Panc1 (cell line): ENCODE results near the gene APBB3. TPM values are rescaled to one million over a fixed set of nuclear protein-coding genes. Genes with fewer than 3 reads are reported as not detected.

Experiments
- ATAC-seq: fragments of 200-7000 bp; cut with Tn5 transposase; 2 replicates; pipeline ENCODE4 v1.9.1; 2020; ENCODE audit warnings: mild to moderate bottlenecking, moderate library complexity
- BruUV-seq: library from RNA; stranded (reverse); fragments of 400-500 nt; replicated peaks from 2 replicates; lab custom pipeline; 2021; lab: Mats Ljungman, UMichigan
- CTCF ChIA-PET: fragments of 300-600 bp; sonication (Branson Sonifier 250); formaldehyde crosslinking; loops from one replicate; lab custom pipeline; 2022; ENCODE audit warnings: antibody characterized with exemption; lab: Charles Lee
- POLR2A ChIA-PET: fragments of 300-600 bp; sonication (Branson Sonifier 250); formaldehyde crosslinking; loops from one replicate; lab custom pipeline; 2022; ENCODE audit warnings: antibody characterized with exemption; lab: Charles Lee
- DNase-seq: peaks from one replicate; pipeline ENCODE4 v3.0.0-alpha.2; 2010; ENCODE audit warnings: low read depth, low spot score
- H3K27ac ChIP-seq: 2 replicates; pipeline ENCODE4 v1.5.1; 2011; ENCODE audit warnings: mild to moderate bottlenecking, low read length, inconsistent platforms
- H3K27me3 ChIP-seq: fragments of 200-500 bp; sonication (Bioruptor generic); 2 replicates; pipeline ENCODE4 v1.6.0; 2014; ENCODE audit warnings: low read length, inconsistent platforms; ENCODE audit not compliant: control insufficient read depth, insufficient read depth
- H3K36me3 ChIP-seq: fragments of 200-500 bp; sonication (Bioruptor generic); 2 replicates; pipeline ENCODE4 v1.5.1; 2014; ENCODE audit warnings: inconsistent platforms, mild to moderate bottlenecking, low read length, moderate library complexity; ENCODE audit not compliant: control insufficient read depth, insufficient read depth
- H3K4me1 ChIP-seq: 2 replicates; pipeline ENCODE4 v1.5.1; 2011; ENCODE audit warnings: inconsistent platforms, mild to moderate bottlenecking, low read length, moderate library complexity; ENCODE audit not compliant: control insufficient read depth, insufficient read depth
- H3K4me3 ChIP-seq, 2 experiments: 2 replicates each; pipeline ENCODE4 v1.5.1; 2011 to 2012; ENCODE audit warnings: low read depth in 2 of 2, low read length in 2 of 2, mild to moderate bottlenecking in 2 of 2, inconsistent platforms in 1 of 2, moderate library complexity in 1 of 2
- H3K9me3 ChIP-seq: fragments of 200-500 bp; sonication (Bioruptor generic); 2 replicates; pipeline ENCODE4 v1.5.1; 2014; ENCODE audit warnings: low read depth, mild to moderate bottlenecking, inconsistent platforms, low read length, moderate library complexity; ENCODE audit not compliant: control insufficient read depth, insufficient read depth
- CTCF ChIP-seq: fragments of 450-650 bp; IDR thresholded peaks from 2 replicates; pipeline ENCODE4 v1.5.1; 2017; ENCODE audit warnings: mild to moderate bottlenecking
- POLR2AphosphoS5 ChIP-seq: IDR thresholded peaks from 2 replicates; pipeline ENCODE4 v1.6.1; 2012; ENCODE audit warnings: mild to moderate bottlenecking, low read depth, low read length, moderate library complexity
- REST ChIP-seq, 2 experiments: IDR thresholded peaks; 2 replicates each; pipeline ENCODE4 v1.6.1; 2011 to 2012; ENCODE audit warnings: low read depth in 2 of 2, control low read depth in 1 of 2, low read length in 1 of 2, mild to moderate bottlenecking in 1 of 2, moderate library complexity in 1 of 2; ENCODE audit not compliant: insufficient read depth in 1 of 2
- SIN3A ChIP-seq: IDR thresholded peaks from 2 replicates; pipeline ENCODE4 v1.6.1; 2012; ENCODE audit warnings: low read depth, mild to moderate bottlenecking, low read length, moderate library complexity, borderline replicate concordance; ENCODE audit not compliant: insufficient read depth
- TCF7L2 ChIP-seq: IDR thresholded peaks from 2 replicates; pipeline ENCODE4 v1.6.1; 2011; ENCODE audit warnings: mild to moderate bottlenecking, low read depth, low read length, inconsistent platforms
- in situ Hi-C: cut with HindIII; loops from 2 replicates; pipeline ENCODE4 v1.10.0; 2016; ENCODE audit warnings: low sequenced_read_pairs, low pct_unique_long_range_greater_than_20kb
- intact Hi-C: fragments of 100-400 bp; cut with micrococcal nuclease; formaldehyde crosslinking; loops from one replicate; pipeline ENCODE4 v1.10.0; 2022; ENCODE audit not compliant: unreplicated experiment
- total RNA-seq: library from RNA; stranded (reverse); gene quantifications from one replicate; pipeline ENCODE4 v1.2.1, GENCODE V29; 2021; ENCODE audit not compliant: unreplicated experiment

APBB3 gene
- total RNA-seq, 1 experiment from 2014 or later: 28.6 TPM

- no peaks in the 10 kb centered on the region for H3K9me3 ChIP-seq
- ChIA-PET POLR2A (interaction anchor here (0.8 kb wide), 1 partner anchor 8 kb away, joined by 6 read pairs; no protein-coding TSS in a partner anchor), CTCF (no interaction called here)
- BruUV-seq: no TSS peak
- H3K27ac ChIP-seq: peak overlapping the region; percentile 95
- H3K4me3 ChIP-seq: peak overlapping the region; percentile 85 to 89
- TF ChIP-seq TCF7L2 (no peak), REST (IDR thresholded peaks at IDR 0.05; ENCODE audit: insufficient read depth in 1 of 2, low read depth in 2 of 2, low read length in 1 of 2) (no peak), CTCF (no peak), SIN3A (no peak), POLR2AphosphoS5 (no peak)
- DNase-seq (no peak), ATAC-seq (no peak)
- H3K36me3 ChIP-seq: peaks cover 4% of the 10 kb centered on the region; the same call in 1 of the 2 replicates
- in situ Hi-C loops: no loop called here
- intact Hi-C loops: no loop called here
- H3K27me3 ChIP-seq: no peaks in the 10 kb centered on the region
- peaks cover 23% of the 10 kb centered on the region for H3K4me1 ChIP-seq
Observed at GRCh38 chr5:140556438-140556837, 8.0 kb downstream of the APBB3 start.

GRCh38 chr5:140555747-140556312 lies 8.6 kb downstream of the APBB3 start:
- ATAC-seq (no peak), DNase-seq (no peak)
- no peak for TF ChIP-seq CTCF
- TF ChIP-seq POLR2AphosphoS5: no peak
- no peak for TF ChIP-seq REST (IDR thresholded peaks at IDR 0.05; ENCODE audit: insufficient read depth in 1 of 2, low read depth in 2 of 2, low read length in 1 of 2)
- no peak for TF ChIP-seq TCF7L2
- no peak for TF ChIP-seq SIN3A
- no peaks in the 10 kb centered on the region for H3K9me3 ChIP-seq
- H3K36me3 ChIP-seq: peaks cover 7% of the 10 kb centered on the region; the same call in 1 of the 2 replicates
- CTCF ChIA-PET: no interaction called here
- H3K27ac ChIP-seq: peak overlapping the region; percentile 95
- intact Hi-C loops: no loop called here
- peaks cover 23% of the 10 kb centered on the region for H3K4me1 ChIP-seq
- in situ Hi-C loops: no loop called here
- no peaks in the 10 kb centered on the region for H3K27me3 ChIP-seq
- BruUV-seq: TSS peak; percentile 85
- peak overlapping the region; percentile 85 to 89 for H3K4me3 ChIP-seq
- POLR2A ChIA-PET: interaction anchor here (0.8 kb wide), 1 partner anchor 7 kb away, joined by 6 read pairs; no protein-coding TSS in a partner anchor
